Neural crest cell (in vitro differentiated cells): ENCODE measurements around the gene AKT2. TPM values are rescaled to one million over a fixed set of nuclear protein-coding genes. Genes with fewer than 3 reads are reported as not detected.
A peak's percentile ranks its signal among the peaks of the same experiment; 100 is the strongest.

ENCODE experiments used
- DNase-seq: peaks from one replicate; pipeline ENCODE4 v3.0.0; 2021; ENCODE audit warnings: low read depth, mixed read lengths, low spot score
- H3K27ac Mint-ChIP-seq: one replicate; pipeline ENCODE4 v1.8.0; 2021; ENCODE audit warnings: mild to moderate bottlenecking, mixed read lengths; ENCODE audit not compliant: unreplicated experiment
- H3K27me3 Mint-ChIP-seq: 2 replicates; pipeline ENCODE4 v1.8.0; 2021; ENCODE audit warnings: low read depth, mild to moderate bottlenecking, mixed read lengths
- H3K36me3 Mint-ChIP-seq: 2 replicates; pipeline ENCODE4 v1.8.0; 2021; ENCODE audit warnings: low read depth, mild to moderate bottlenecking, mixed read lengths
- H3K4me1 Mint-ChIP-seq: 2 replicates; pipeline ENCODE4 v1.8.0; 2021; ENCODE audit warnings: mixed read lengths
- H3K4me3 Mint-ChIP-seq: one replicate; pipeline ENCODE4 v1.8.0; 2021; ENCODE audit warnings: mild to moderate bottlenecking, mixed read lengths
- H3K9me3 Mint-ChIP-seq: 2 replicates; pipeline ENCODE4 v1.8.0; 2021; ENCODE audit warnings: mixed read lengths
- total RNA-seq: library from RNA; stranded (reverse); gene quantifications from 2 replicates; pipeline ENCODE4 v1.2.1, GENCODE V29; 2021
- TF ChIP-seq, protein P1 (sequence below): fragments of 200-600 bp; sonication (generic); conservative IDR thresholded peaks from 2 replicates; pipeline ENCODE4 v1.5.0; 2021; ENCODE audit warnings: antibody characterized with exemption, mild to moderate bottlenecking

AKT2 gene
- total RNA-seq, 1 donor from 2014 or later = 147 TPM

DNA sequence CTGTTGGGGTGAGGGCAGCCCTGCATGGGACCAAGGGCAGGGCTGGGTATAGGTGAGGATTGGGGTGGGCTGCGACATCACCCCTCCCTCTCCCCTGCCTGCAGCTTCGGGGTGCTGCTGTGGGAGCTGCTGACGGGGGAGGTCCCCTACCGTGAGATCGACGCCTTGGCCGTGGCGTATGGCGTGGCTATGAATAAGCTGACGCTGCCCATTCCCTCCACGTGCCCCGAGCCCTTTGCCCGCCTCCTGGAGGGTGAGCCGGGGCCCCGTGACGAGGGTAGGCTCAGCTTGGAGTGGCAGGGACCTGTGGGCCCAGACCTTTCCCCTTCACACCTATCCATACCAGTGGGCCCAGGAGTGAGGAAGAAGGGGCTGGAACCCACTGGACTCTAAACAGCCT is 80.8 kb downstream of the AKT2 start:
- H3K4me1 Mint-ChIP-seq = no peaks in the 10 kb centered on the region
- no peak overlapping the region for H3K27ac Mint-ChIP-seq
- TF ChIP-seq, protein P1, sequence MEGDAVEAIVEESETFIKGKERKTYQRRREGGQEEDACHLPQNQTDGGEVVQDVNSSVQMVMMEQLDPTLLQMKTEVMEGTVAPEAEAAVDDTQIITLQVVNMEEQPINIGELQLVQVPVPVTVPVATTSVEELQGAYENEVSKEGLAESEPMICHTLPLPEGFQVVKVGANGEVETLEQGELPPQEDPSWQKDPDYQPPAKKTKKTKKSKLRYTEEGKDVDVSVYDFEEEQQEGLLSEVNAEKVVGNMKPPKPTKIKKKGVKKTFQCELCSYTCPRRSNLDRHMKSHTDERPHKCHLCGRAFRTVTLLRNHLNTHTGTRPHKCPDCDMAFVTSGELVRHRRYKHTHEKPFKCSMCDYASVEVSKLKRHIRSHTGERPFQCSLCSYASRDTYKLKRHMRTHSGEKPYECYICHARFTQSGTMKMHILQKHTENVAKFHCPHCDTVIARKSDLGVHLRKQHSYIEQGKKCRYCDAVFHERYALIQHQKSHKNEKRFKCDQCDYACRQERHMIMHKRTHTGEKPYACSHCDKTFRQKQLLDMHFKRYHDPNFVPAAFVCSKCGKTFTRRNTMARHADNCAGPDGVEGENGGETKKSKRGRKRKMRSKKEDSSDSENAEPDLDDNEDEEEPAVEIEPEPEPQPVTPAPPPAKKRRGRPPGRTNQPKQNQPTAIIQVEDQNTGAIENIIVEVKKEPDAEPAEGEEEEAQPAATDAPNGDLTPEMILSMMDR = no peak
- no peaks in the 10 kb centered on the region for H3K27me3 Mint-ChIP-seq
- no peaks in the 10 kb centered on the region for H3K9me3 Mint-ChIP-seq
- peaks cover 7% of the 10 kb centered on the region for H3K36me3 Mint-ChIP-seq
- H3K4me3 Mint-ChIP-seq = no peak overlapping the region
- no peak for DNase-seq

DNA sequence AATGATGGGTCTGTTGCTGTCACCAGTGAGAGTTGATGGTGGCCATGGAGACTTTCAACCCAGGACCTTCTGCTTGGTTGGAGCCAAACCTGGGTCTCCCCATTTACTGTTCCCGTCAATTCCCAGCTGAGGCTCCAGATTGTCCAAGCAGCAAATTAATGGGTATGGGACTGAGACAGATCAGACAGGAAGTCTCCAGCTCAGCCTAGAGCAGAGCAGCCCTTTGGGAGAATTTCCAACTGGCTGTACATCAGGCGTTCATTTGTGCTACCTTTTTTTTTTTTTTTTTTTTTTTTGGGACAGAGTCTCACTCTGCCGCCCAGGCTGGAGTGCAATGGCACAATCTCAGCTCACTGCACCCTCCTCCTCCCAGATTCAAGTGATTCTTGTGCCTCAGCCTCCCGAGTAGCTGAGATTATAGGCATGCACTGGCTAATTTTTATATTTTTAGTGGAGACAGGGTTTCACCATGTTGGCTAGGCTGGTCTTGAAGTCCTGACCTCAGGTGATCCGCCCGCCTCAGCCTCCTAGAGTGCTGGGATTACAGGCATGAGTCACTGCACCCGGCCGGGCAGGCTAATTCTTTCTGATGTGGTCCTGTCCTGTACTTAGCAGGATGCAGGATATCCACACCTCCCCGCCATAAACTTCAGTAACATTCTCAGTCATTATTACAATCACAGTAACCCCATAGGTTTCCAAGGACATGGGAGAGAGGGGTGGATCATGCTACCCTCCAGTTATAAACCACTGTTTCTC is 84.6 kb downstream of the AKT2 start:
- Mint-ChIP-seq H3K27me3 (no peaks in the 10 kb centered on the region), H3K9me3 (no peaks in the 10 kb centered on the region), H3K27ac (no peak overlapping the region), H3K4me1 (peaks cover 4% of the 10 kb centered on the region), H3K36me3 (peaks cover 7% of the 10 kb centered on the region), H3K4me3 (no peak overlapping the region)
- TF ChIP-seq, protein P1 = no peak
- DNase-seq = no peak

DNA sequence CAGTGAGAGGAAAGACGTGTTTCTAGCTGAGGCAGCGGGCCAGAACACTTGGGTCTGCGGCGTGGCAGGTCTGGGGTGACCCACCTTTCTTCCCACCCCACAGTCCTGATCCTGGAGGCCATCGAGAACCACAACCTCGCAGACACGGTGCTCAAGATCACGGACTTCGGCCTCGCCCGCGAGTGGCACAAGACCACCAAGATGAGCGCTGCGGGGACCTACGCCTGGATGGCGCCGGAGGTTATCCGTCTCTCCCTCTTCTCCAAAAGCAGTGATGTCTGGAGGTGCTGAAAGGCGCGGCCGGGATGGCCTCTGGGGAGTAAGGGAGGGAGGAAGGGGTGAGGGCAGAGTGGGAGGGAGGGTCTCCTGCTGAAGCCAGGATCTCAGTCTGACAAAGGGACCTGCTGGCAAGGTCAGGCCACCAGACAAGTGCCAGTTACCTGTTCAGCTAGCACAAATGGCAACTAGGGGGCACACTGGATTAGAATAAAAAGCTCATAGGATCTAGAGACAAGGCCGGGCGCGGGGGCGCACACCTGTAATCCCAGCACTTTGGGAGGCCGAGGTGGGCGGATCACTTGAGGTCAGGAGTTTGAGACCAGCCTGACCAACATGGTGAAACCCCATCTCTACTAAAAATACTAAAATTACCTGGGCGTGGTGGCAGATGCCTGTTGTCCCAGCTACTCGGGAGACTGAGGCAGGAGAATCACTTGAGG is 86.7 kb downstream of the AKT2 start:
- H3K36me3 Mint-ChIP-seq = peaks cover 3% of the 10 kb centered on the region
- no peak overlapping the region for H3K27ac Mint-ChIP-seq
- TF ChIP-seq, protein P1 = no peak
- H3K27me3 Mint-ChIP-seq = no peaks in the 10 kb centered on the region
- no peaks in the 10 kb centered on the region for H3K9me3 Mint-ChIP-seq
- peaks cover 9% of the 10 kb centered on the region for H3K4me1 Mint-ChIP-seq
- H3K4me3 Mint-ChIP-seq = no peak overlapping the region
- DNase-seq = no peak

DNA sequence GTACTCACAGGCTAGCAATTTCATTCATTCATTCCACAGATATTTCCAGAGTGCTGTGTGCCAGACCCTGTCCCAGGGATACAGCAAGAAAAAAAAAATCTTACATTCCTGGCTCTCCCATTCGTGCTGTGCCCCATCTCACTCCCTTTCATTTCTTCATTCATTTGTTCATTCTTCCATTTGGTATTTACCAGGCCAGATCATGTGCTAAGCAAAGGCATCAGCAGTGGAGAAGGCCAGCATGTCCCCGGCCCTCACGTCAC is 91.6 kb downstream of the AKT2 start:
- no peak overlapping the region for H3K27ac Mint-ChIP-seq
- peaks cover 9% of the 10 kb centered on the region for H3K27me3 Mint-ChIP-seq
- TF ChIP-seq, protein P1 = no peak
- no peaks in the 10 kb centered on the region for H3K9me3 Mint-ChIP-seq
- H3K4me3 Mint-ChIP-seq = peak overlapping the region; percentile 73
- no peak for DNase-seq
- H3K4me1 Mint-ChIP-seq = peaks cover 14% of the 10 kb centered on the region
- no peaks in the 10 kb centered on the region for H3K36me3 Mint-ChIP-seq

DNA sequence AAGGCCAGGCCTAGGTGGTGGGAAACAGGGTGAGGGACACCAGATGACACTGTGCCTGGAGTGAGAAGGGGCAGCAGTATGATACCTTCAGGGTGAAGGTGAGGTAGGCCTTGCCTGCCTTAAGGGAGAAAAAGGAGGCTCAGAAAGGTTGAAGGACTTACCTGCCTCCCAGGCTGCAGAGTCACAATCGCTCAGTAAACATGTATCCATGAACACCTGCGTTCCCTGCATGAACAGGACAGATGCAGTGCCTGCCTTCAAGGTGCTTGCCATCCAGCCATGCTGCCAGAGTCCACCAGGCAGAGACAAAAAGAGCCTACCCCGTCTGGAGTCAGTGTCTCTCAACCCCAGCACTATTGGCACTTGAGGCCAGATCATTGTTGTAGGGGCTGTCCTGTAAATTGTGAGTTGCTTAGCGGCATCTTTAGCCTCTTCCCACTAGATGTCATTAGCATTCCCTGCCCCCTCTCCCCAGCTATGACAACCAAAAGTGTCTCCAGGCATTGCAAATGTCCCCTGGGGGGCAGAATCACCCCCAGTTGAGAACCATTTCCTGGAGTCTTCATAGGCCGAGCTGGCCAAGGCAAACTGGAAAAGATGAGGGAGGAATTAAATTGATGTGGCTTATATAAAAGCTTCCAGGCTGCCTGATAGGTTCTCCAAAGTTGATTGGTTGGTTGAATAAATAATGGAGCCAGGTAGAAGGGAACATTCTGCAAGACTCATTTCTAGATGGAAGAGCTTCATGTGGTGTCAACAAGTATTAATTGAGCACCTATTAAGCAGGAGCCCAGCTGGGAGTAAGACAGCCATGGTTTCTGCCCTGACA is 92.2 kb downstream of the AKT2 start:
- no peak overlapping the region for H3K27ac Mint-ChIP-seq
- no peaks in the 10 kb centered on the region for H3K36me3 Mint-ChIP-seq
- peaks cover 14% of the 10 kb centered on the region for H3K4me1 Mint-ChIP-seq
- no peak for DNase-seq
- peak overlapping the region; percentile 84 for H3K4me3 Mint-ChIP-seq
- peaks cover 12% of the 10 kb centered on the region for H3K27me3 Mint-ChIP-seq
- H3K9me3 Mint-ChIP-seq = no peaks in the 10 kb centered on the region
- TF ChIP-seq, protein P1 = no peak
